Retinal pigment epithelial cell (primary cell): ENCODE results near the gene ATP8B1.
A peak's percentile ranks its signal among the peaks of the same experiment; 100 is the strongest.
"Not testable (repeated sequence)": the region's sequence is repeated elsewhere in the genome, so short reads cannot be mapped to it uniquely, and the experiment has no call there.

Source experiments
- DNase-seq: peaks from one replicate; pipeline ENCODE4 v3.0.0-alpha.2; 2010; ENCODE audit warnings: low read depth
- H3K4me3 ChIP-seq: 2 replicates; pipeline ENCODE4 v1.5.1; 2011; ENCODE audit warnings: mild to moderate bottlenecking, low read length, control low read depth, moderate library complexity
- TF ChIP-seq, protein P1 (sequence below): conservative IDR thresholded peaks from 2 replicates; pipeline ENCODE4 v1.5.1; 2011; ENCODE audit warnings: low read depth, low read length, control low read depth, inconsistent platforms

The ATP8B1 gene

DNA sequence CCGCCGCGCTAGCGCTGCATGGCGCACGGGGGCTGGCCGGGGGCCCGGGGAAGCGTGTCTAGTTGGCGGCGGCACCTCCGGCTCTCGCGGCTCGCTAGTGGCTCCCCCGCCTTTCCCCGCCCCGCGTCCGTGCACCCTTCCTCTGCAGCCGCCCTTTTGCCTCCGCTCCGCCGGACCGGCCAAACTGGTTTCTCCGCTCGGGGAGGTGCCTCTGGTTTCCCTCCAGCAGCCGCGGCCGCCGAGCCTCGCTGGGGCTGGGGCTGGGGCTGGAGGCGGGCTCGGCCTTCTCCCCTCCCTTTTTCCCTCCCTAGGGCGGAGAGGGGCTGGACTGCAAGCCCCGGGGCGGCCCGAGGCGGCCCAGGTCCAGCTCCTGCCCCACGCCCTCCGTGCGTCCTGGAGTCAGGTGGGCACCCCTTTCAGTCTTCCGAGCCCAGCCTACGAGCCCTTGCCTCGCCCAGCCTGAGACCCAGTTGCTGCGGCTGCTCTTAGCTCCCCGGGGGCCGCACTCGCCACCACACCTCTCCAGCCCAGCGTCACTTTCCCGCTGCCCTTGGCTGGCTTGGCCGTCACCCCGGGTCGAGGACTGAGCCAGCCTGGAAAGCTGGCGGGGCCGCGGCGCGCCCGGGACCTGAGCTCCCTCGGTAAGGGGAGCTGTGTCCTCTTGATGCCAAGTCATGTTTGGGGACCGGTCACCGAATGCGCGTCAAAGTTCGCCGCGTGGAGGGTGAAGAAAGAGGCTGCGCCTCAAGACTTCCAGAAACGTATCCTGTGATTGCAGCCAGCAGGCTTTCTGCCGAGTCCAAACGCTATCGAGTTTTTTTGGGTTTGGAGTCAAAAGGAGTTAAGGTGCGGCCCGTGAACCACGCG, at the start of gene ATP8B1:
TSS of gene ATP8B1 (minus strand) at position 213 of the 867 bp plus-strand sequence. CDS start 71,508 bp downstream, outside the sequence.
- DNase-seq = no peak
- TF ChIP-seq, protein P1, sequence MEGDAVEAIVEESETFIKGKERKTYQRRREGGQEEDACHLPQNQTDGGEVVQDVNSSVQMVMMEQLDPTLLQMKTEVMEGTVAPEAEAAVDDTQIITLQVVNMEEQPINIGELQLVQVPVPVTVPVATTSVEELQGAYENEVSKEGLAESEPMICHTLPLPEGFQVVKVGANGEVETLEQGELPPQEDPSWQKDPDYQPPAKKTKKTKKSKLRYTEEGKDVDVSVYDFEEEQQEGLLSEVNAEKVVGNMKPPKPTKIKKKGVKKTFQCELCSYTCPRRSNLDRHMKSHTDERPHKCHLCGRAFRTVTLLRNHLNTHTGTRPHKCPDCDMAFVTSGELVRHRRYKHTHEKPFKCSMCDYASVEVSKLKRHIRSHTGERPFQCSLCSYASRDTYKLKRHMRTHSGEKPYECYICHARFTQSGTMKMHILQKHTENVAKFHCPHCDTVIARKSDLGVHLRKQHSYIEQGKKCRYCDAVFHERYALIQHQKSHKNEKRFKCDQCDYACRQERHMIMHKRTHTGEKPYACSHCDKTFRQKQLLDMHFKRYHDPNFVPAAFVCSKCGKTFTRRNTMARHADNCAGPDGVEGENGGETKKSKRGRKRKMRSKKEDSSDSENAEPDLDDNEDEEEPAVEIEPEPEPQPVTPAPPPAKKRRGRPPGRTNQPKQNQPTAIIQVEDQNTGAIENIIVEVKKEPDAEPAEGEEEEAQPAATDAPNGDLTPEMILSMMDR = no peak
- peak within 1 kb of the TSS; percentile 82 for H3K4me3 ChIP-seq

DNA sequence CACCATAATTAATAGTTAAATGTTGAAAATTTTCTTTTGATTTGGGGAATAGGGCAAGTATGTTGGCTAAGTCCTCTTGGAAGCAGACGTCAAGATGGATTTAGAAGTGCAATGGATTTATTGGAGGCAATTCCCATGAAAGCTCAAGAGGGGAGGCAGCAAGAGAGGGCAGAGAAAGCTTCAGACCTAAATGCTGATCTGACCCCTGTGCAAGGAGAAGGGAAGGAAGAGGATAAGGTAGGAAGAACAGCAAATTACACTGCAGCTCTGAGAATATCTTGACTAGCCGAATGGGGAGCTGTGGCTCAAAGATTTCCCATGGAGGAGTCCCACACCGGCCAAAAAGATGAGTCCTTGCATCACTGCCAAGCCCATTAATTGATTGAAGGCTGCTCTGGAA, 46.9 kb upstream of the ATP8B1 start:
- no peak overlapping the region for H3K4me3 ChIP-seq
- no peak for DNase-seq

DNA sequence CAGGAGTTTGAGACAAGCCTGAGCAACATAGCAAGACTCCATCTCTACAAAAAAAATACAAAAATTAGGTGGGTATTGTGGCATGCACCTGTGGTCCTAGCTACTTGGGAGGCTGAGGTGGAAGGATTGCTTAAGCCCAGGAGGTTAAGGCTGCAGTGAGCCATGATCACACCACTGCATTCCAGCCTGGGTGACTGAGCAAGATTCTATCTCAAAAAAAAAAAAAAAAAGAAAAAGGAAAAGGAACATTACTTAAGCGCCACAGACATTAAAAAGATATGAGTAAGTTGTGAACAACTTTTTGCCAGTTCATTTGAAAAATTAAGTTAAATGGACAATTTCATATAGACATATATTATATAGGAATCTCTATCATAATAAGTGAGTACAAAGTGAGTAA, 45.3 kb upstream of the ATP8B1 start:
- not testable (repeated sequence) for DNase-seq, H3K4me3 ChIP-seq

More for the DNA sequence above, 46.9 kb upstream of the ATP8B1 start:
- TF ChIP-seq, protein P1 = no peak

DNA sequence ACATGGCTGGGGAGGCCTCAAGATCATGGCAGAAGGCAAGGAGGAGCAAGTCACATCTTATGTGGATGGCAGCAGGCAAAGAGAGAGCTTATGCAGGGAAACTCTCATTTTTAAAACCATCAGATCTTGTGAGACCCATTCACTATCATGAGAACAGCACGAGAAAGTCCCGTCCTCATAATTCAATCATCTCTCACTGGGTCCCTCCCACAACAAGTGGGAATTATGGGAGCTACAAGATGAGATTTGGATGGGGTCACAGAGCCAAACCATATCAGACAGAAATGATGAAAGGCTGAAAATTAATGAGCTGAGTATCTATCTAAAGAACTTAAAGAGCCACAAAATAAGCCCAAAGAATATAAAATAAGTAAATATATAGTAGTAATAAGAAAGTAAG, 44.3 kb upstream of the ATP8B1 start:
- not testable (repeated sequence) for H3K4me3 ChIP-seq, DNase-seq

DNA sequence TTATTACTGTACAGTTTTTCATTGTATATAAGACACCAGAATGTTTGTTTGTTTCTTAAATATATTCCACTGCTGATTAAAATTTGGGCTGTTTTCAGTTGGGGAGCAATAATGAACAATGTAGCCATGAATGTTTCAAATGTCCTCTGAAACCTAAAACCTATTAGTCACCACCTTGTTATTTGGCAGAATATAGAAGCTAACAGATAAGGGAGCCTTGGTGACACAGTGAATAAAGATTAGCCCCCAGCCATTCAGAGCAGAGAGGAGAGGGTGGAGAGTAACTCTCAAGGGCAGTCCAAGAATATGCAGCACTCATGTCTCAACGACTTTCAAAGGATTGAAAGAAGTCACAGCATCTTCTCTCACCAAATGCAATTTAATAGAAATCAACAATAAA, 43.1 kb upstream of the ATP8B1 start:
- H3K4me3 ChIP-seq = no peak overlapping the region
- peak; percentile 64 for DNase-seq
- TF ChIP-seq, protein P1 = no peak

DNA sequence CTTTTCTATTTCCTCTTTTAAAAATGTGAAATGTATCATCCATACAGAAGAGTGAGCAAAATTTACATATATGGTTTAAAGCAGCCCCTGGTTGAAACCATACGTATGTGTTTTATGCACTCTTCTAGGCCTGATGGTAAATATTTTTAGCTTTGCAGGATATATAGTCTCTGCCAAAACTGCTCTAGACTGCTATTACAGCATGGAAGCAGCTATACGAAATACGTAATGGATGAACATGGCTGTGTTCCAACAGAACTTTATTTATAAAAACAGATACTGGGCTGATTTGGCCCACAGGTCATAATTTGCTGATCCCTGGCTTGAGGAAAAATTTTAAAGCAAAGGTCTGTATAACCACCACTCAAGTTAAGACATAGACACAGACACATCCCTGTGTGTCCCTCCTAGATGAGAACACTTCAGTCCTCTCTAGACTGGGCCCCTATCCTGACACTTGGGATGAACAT, 42.5 kb upstream of the ATP8B1 start:
- TF ChIP-seq, protein P1 = no peak
- H3K4me3 ChIP-seq = no peak overlapping the region
- no peak for DNase-seq

DNA sequence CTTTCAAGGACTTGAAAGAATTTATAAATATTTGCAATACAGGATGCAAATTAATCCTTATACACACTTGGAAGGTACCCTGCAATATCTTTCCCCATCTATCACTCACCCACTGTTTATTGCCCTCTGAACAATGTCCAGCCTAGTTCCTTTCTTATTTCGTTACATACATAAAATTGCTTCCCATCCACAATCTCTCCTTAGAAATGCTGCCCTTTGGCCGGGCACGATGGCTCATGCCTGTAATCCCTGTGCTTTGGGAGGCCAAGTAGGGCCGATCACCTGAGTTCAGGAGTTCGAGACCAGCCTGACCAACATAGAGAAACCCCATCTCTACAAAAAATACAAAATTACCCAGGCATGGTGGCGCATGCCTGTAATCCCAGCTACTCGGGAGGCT, 41.2 kb upstream of the ATP8B1 start:
- TF ChIP-seq, protein P1 = no peak
- no peak for DNase-seq
- no peak overlapping the region for H3K4me3 ChIP-seq

DNA sequence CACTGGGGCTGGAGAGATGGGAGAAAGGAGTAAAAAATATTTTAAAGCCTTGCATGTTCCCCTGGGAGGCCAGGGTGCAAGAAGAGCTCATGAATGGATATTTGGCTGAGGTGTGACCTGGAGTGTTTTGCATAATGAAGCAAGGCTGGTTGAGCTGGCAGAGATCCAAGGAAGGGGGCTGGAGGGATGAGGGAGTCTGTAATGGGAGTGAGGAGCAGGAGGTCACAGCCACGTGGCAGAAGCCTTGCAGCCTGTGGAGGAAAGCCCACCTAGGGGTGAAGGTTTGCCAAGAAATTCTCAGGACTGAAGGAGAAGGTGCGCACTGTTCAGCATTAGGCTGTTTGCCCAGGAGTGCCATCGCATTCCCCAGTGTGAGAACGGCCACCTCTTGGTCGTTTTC, 40.3 kb upstream of the ATP8B1 start:
- no peak overlapping the region for H3K4me3 ChIP-seq
- DNase-seq = no peak
- TF ChIP-seq, protein P1 = no peak
